Hepatocyte (in vitro differentiated cells): Measurements from ENCODE around the gene XKR7. TPM values are rescaled to one million over a fixed set of nuclear protein-coding genes. Genes with fewer than 3 reads are reported as not detected.

ENCODE experiments used
- DNase-seq: peaks from one replicate; pipeline ENCODE4 v3.0.0-alpha.2; 2016; ENCODE audit warnings: low spot score
- H2AFZ ChIP-seq: fragments of 200-600 bp; sonication (generic); 2 replicates; pipeline ENCODE4 v1.6.0; 2016; ENCODE audit warnings: antibody characterized with exemption, mild to moderate bottlenecking
- H3K27ac ChIP-seq: fragments of 200-600 bp; sonication (generic); 2 replicates; pipeline ENCODE4 v1.5.1; 2016; ENCODE audit warnings: mild to moderate bottlenecking
- H3K27me3 ChIP-seq: fragments of 200-600 bp; sonication (generic); 2 replicates; pipeline ENCODE4 v1.6.1; 2016
- H3K36me3 ChIP-seq: fragments of 200-600 bp; sonication (generic); replicated peaks from 2 replicates; pipeline ENCODE4 v1.5.1; 2016; ENCODE audit warnings: low read depth; ENCODE audit not compliant: insufficient read depth
- H3K4me1 ChIP-seq: fragments of 200-600 bp; sonication (generic); 2 replicates; pipeline ENCODE4 v1.5.1; 2016; ENCODE audit warnings: mild to moderate bottlenecking, moderate library complexity; ENCODE audit not compliant: insufficient read depth
- H3K4me2 ChIP-seq: fragments of 200-600 bp; sonication (generic); 2 replicates; pipeline ENCODE4 v1.6.0; 2016
- H3K4me3 ChIP-seq: fragments of 200-600 bp; sonication (generic); 2 replicates; pipeline ENCODE4 v1.5.1; 2016; ENCODE audit warnings: mild to moderate bottlenecking
- H3K79me2 ChIP-seq: fragments of 200-600 bp; sonication (generic); 2 replicates; pipeline ENCODE4 v1.6.0; 2017; ENCODE audit warnings: mild to moderate bottlenecking
- H3K9me2 ChIP-seq: fragments of 200-600 bp; sonication (generic); replicated peaks from 2 replicates; pipeline ENCODE4 v1.6.0; 2017; ENCODE audit warnings: mild to moderate bottlenecking; ENCODE audit not compliant: insufficient read depth
- H3K9me3 ChIP-seq: fragments of 200-600 bp; sonication (generic); 2 replicates; pipeline ENCODE4 v1.5.1; 2016; ENCODE audit warnings: low read depth, mild to moderate bottlenecking
- H4K20me1 ChIP-seq: fragments of 200-600 bp; sonication (generic); 2 replicates; pipeline ENCODE4 v1.6.0; 2016; ENCODE audit warnings: mild to moderate bottlenecking; ENCODE audit not compliant: insufficient read depth, poor library complexity, severe bottlenecking
- CTCF ChIP-seq: fragments of 200-600 bp; sonication (generic); IDR thresholded peaks from 2 replicates; pipeline ENCODE4 v1.5.1; 2016; ENCODE audit warnings: antibody characterized with exemption, mild to moderate bottlenecking; ENCODE audit not compliant: poor library complexity
- EZH2 ChIP-seq: fragments of 200-600 bp; sonication (generic); IDR thresholded peaks from 2 replicates; pipeline ENCODE4 v1.6.1; 2016; ENCODE audit warnings: antibody characterized with exemption, mild to moderate bottlenecking, borderline replicate concordance
- EZH2phosphoT487 ChIP-seq: fragments of 200-600 bp; sonication (generic); IDR thresholded peaks from one replicate; pipeline ENCODE4 v1.6.1; 2018; ENCODE audit warnings: antibody characterized with exemption, mild to moderate bottlenecking, low read depth, moderate library complexity; ENCODE audit not compliant: unreplicated experiment, severe bottlenecking
- WGBS: methylation state at CpG from one replicate; pipeline ENCODE4 v1.1.6; 2016; ENCODE audit warnings: low lambda C conversion rate; ENCODE audit errors: missing lambda C conversion rate; 5-methylcytosine and 5-hydroxymethylcytosine counted together
- polyA plus RNA-seq: library from polyadenylated mRNA; unstranded; fragments of >200 nt; fragmentation: Nextera tagmentation; extraction: Ambion mirVana; gene quantifications from 2 replicates; pipeline ENCODE4 v1.2.1, GENCODE V29; 2016
- total RNA-seq: library from RNA; depleted of rRNA; stranded (reverse); fragments of >200 nt; gene quantifications from 2 replicates; pipeline ENCODE4 v1.2.3, GENCODE V29; 2014

XKR7 gene
- total and polyA plus RNA-seq, 2 experiments from 2014 or later: 0.37 TPM; not detected in 1

GRCh38 chr20:32035426-32035779, 67.5 kb downstream of the XKR7 start:
- H3K9me2 ChIP-seq: no peaks in the 10 kb centered on the region
- no peak overlapping the region for H2AFZ ChIP-seq
- no peak overlapping the region for H3K27ac ChIP-seq
- H3K4me2 ChIP-seq: no peak overlapping the region
- peaks cover 61% of the 10 kb centered on the region for H3K27me3 ChIP-seq
- H4K20me1 ChIP-seq: no peaks in the 10 kb centered on the region
- no peak for DNase-seq
- TF ChIP-seq EZH2: no peak
- TF ChIP-seq EZH2phosphoT487: no peak
- TF ChIP-seq CTCF: no peak
- 87% methylated on average over 8 of the region's 8 CpGs for WGBS
- no peaks in the 10 kb centered on the region for H3K4me1 ChIP-seq
- no peaks in the 10 kb centered on the region for H3K79me2 ChIP-seq
- no peak overlapping the region for H3K4me3 ChIP-seq
- no peaks in the 10 kb centered on the region for H3K36me3 ChIP-seq
- no peaks in the 10 kb centered on the region for H3K9me3 ChIP-seq

- Histone ChIP-seq H3K4me3 (no peak overlapping the region), H3K4me1 (no peaks in the 10 kb centered on the region), H2AFZ (no peak overlapping the region), H3K4me2 (no peak overlapping the region), H3K36me3 (no peaks in the 10 kb centered on the region), H4K20me1 (no peaks in the 10 kb centered on the region), H3K27ac (no peak overlapping the region), H3K9me2 (no peaks in the 10 kb centered on the region), H3K27me3 (peaks cover 61% of the 10 kb centered on the region), H3K9me3 (no peaks in the 10 kb centered on the region), H3K79me2 (no peaks in the 10 kb centered on the region)
- no peak for TF ChIP-seq CTCF
- no peak for DNase-seq
- 71% methylated on average over 4 of the region's 4 CpGs for WGBS
Measured at GRCh38 chr20:32036252-32036651, 68.3 kb downstream of the XKR7 start.

- TF ChIP-seq EZH2 (no peak), CTCF (no peak), EZH2phosphoT487 (no peak)
- 72% methylated on average over 10 of the region's 10 CpGs for WGBS
- Histone ChIP-seq H3K27me3 (peaks cover 64% of the 10 kb centered on the region), H3K79me2 (no peaks in the 10 kb centered on the region), H2AFZ (no peak overlapping the region), H3K4me3 (no peak overlapping the region), H3K4me1 (no peaks in the 10 kb centered on the region), H3K27ac (no peak overlapping the region), H3K4me2 (no peak overlapping the region), H4K20me1 (no peaks in the 10 kb centered on the region), H3K9me3 (no peaks in the 10 kb centered on the region), H3K36me3 (no peaks in the 10 kb centered on the region), H3K9me2 (no peaks in the 10 kb centered on the region)
- DNase-seq: no peak
Measured at GRCh38 chr20:32036716-32037485, 69.0 kb downstream of the XKR7 start.
